Muscle layer of colon (tissue), 2 donors: ENCODE measurements around the gene FBXL2.

Experiments used
- H3K27ac ChIP-seq: one replicate; pipeline ENCODE4 v1.7.0; 2013; ENCODE audit warnings: low read depth, mild to moderate bottlenecking, low read length, moderate library complexity
- H3K27me3 ChIP-seq, 2 donors: one replicate each; pipeline ENCODE4 v1.7.0; 2013; ENCODE audit warnings: low read length in 2 of 2, mild to moderate bottlenecking in 2 of 2; ENCODE audit not compliant: insufficient read depth in 2 of 2, control insufficient read depth in 1 of 2
- H3K36me3 ChIP-seq: one replicate; pipeline ENCODE4 v1.7.0; 2013; ENCODE audit warnings: mild to moderate bottlenecking, low read length; ENCODE audit not compliant: insufficient read depth
- H3K4me1 ChIP-seq: one replicate; pipeline ENCODE4 v1.7.0; 2013; ENCODE audit warnings: mild to moderate bottlenecking, low read length; ENCODE audit not compliant: insufficient read depth
- H3K4me3 ChIP-seq, 2 donors: one replicate each; pipeline ENCODE4 v1.7.0; 2013; ENCODE audit warnings: low read length in 2 of 2, low read depth in 1 of 2, mild to moderate bottlenecking in 1 of 2, moderate library complexity in 1 of 2
- H3K9ac ChIP-seq: one replicate; pipeline ENCODE4 v1.7.0; 2013; ENCODE audit warnings: low read length
- H3K9me3 ChIP-seq: one replicate; pipeline ENCODE4 v1.7.0; 2013; ENCODE audit warnings: mild to moderate bottlenecking, low read length
- donor health status: abdominal sarcoma.
- donor health status: Adenocarcinoma of cecum.

Gene FBXL2

GRCh38 chr3:33433843-33434242 is 156.6 kb downstream of the FBXL2 start:
- H3K36me3 ChIP-seq = no peaks in the 10 kb centered on the region
- H3K9me3 ChIP-seq = no peaks in the 10 kb centered on the region
- H3K27ac ChIP-seq = no peak overlapping the region
- no peak overlapping the region for H3K9ac ChIP-seq
- H3K4me3 ChIP-seq = no peak overlapping the region
- H3K27me3 ChIP-seq = no peaks in the 10 kb centered on the region
- H3K4me1 ChIP-seq = peaks cover 38% of the 10 kb centered on the region
